Activated CD4-positive, CD25-positive, alpha-beta regulatory T cell treated with anti-CD3 and anti-CD28 coated beads, Interleukin-2, amount 50 U/mL, for 72 hours (primary cell): ENCODE data around the gene SYT11.
"Not testable (repeated sequence)": the region's sequence is repeated elsewhere in the genome, so short reads cannot be mapped to it uniquely, and the experiment has no call there.

Source experiments
- DNase-seq: peaks from one replicate; pipeline ENCODE4 v3.0.0; 2021

Gene SYT11

GRCh38 chr1:155904261-155904660 is 44.9 kb downstream of the SYT11 start:
- no peak for DNase-seq

GRCh38 chr1:155909894-155910293 is 50.5 kb downstream of the SYT11 start:
- DNase-seq, result no peak

GRCh38 chr1:155910621-155911121 is 51.3 kb downstream of the SYT11 start:
- no peak for DNase-seq

- DNase-seq, result peak; percentile 84
These were observed 52.0 kb downstream of the SYT11 start, which contains the start of gene RIT1 for GRCh38 chr1:155911156-155912055. TSS of gene RIT1 (minus strand) at chr1:155911349. CDS start at chr1:155910761, 588 bp downstream.

GRCh38 chr1:155912056-155912536 is 52.7 kb downstream of the SYT11 start:
- DNase-seq, result no peak

GRCh38 chr1:155913969-155914757 is 54.8 kb downstream of the SYT11 start:
- no peak for DNase-seq

GRCh38 chr1:155918660-155919059 is 59.3 kb downstream of the SYT11 start:
- DNase-seq, result no peak

GRCh38 chr1:155919801-155920200 is 60.4 kb downstream of the SYT11 start:
- DNase-seq, result no peak

GRCh38 chr1:155920717-155921116 is 61.4 kb downstream of the SYT11 start:
- DNase-seq, result no peak

GRCh38 chr1:155925506-155925905 is 66.1 kb downstream of the SYT11 start:
- DNase-seq, result no peak

GRCh38 chr1:155929057-155929456 is 69.7 kb downstream of the SYT11 start:
- DNase-seq, result no peak

GRCh38 chr1:155930725-155931124 is 71.4 kb downstream of the SYT11 start:
- not testable (repeated sequence) for DNase-seq

- DNase-seq, result no peak
These were observed 72.1 kb downstream of the SYT11 start for GRCh38 chr1:155931332-155932038.

- no peak for DNase-seq
These were observed 72.7 kb downstream of the SYT11 start for GRCh38 chr1:155932081-155932480.

- no peak for DNase-seq
These were observed 73.1 kb downstream of the SYT11 start for GRCh38 chr1:155932487-155932886.

- no peak for DNase-seq
These were observed 74.3 kb downstream of the SYT11 start for GRCh38 chr1:155933591-155934096.

- DNase-seq, result peak; percentile 89
These were observed 74.9 kb downstream of the SYT11 start, which contains the start of gene KHDC4 for GRCh38 chr1:155934097-155934935. TSS of gene KHDC4 (minus strand) at chr1:155934413. CDS start at chr1:155934373, 40 bp downstream.
